Endothelial cell of umbilical vein (primary cell): ENCODE results near the gene PDXDC1.
"Not testable (repeated sequence)": the region's sequence is repeated elsewhere in the genome, so short reads cannot be mapped to it uniquely, and the experiment has no call there.

Experiments
- GATA2 ChIP-seq: IDR thresholded peaks from 2 replicates; pipeline ENCODE4 v1.7.0; 2011; ENCODE audit warnings: low read depth, mild to moderate bottlenecking, moderate library complexity, mixed read lengths, low read length; ENCODE audit not compliant: insufficient read length, insufficient read depth
- MYC ChIP-seq: IDR thresholded peaks from one replicate; pipeline ENCODE4 v1.6.1; 2011; ENCODE audit warnings: mild to moderate bottlenecking, low read depth, low read length

DNA sequence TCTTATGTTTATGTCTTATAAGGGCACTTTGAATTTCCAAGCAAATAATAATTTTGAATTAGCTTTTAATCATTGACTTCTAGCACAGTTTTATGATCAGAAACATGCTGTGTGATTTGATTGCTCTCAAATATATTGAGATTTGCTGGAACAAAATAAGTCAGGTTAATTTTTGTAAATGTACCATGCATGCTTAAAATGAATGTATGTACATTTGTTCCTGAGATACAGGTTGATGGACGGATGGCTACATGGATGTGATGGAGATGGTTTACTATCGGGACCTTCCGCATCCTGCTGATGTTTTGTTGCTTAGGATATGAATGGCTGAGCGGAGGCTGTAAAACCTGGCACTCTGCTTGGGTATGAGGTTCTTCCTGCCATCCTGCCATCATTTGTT lies 37.7 kb upstream of the PDXDC1 start, which contains the start of gene NPIPA1:
- not testable (repeated sequence) for TF ChIP-seq GATA2, MYC
